H1 (cell line): ENCODE data around the gene CORO1C. TPM values are rescaled to one million over a fixed set of nuclear protein-coding genes. Genes with fewer than 3 reads are reported as not detected.

Experiments used
- CTCF ChIA-PET: fragments of 300-600 bp; sonication (Branson Sonifier 250); formaldehyde crosslinking; loops from one replicate; lab custom pipeline; 2021; ENCODE audit not compliant: partially characterized antibody; lab: Charles Lee
- POLR2A ChIA-PET: fragments of 300-600 bp; sonication (Branson Sonifier 250); formaldehyde crosslinking; loops from one replicate; lab custom pipeline; 2021; ENCODE audit warnings: inconsistent platforms; ENCODE audit not compliant: partially characterized antibody; lab: Charles Lee
- DNase-seq, 2 experiments: peaks; one replicate each; pipeline versions ENCODE4 v3.0.0 to v3.0.0-alpha.2; 2010 to 2022; ENCODE audit warnings: low spot score in 2 of 2, low read depth in 1 of 2, mixed read lengths in 1 of 2
- FAIRE-seq: peaks from 2 replicates; lab custom pipeline; 2011; peaks lifted over from hg19 to GRCh38; lab: Jason Lieb, UNC
- H2AFZ ChIP-seq: 2 replicates; pipeline ENCODE4 v1.8.1; 2012; ENCODE audit warnings: low read length, inconsistent platforms
- H2AK5ac ChIP-seq: 2 replicates; pipeline ENCODE4 v1.6.1; 2013; ENCODE audit warnings: low read depth, low read length
- H2BK120ac ChIP-seq: replicated peaks from 2 replicates; pipeline ENCODE3; 2013; ENCODE audit warnings: low read depth, low read length, inconsistent platforms
- H2BK12ac ChIP-seq: 2 replicates; pipeline ENCODE4 v1.6.1; 2013; ENCODE audit warnings: low read depth, low read length
- H2BK15ac ChIP-seq: 2 replicates; pipeline ENCODE4 v1.6.1; 2013; ENCODE audit warnings: low read length
- H2BK20ac ChIP-seq: 2 replicates; pipeline ENCODE4 v1.6.1; 2013; ENCODE audit warnings: low read length
- H2BK5ac ChIP-seq: 2 replicates; pipeline ENCODE4 v1.6.1; 2013; ENCODE audit warnings: low read depth, low read length
- H3K14ac ChIP-seq: 2 replicates; pipeline ENCODE4 v1.6.1; 2013; ENCODE audit warnings: inconsistent platforms; ENCODE audit not compliant: insufficient read length
- H3K18ac ChIP-seq: 2 replicates; pipeline ENCODE4 v1.6.1; 2013; ENCODE audit warnings: low read length; ENCODE audit errors: extremely low read depth
- H3K23ac ChIP-seq: 2 replicates; pipeline ENCODE4 v1.6.1; 2013; ENCODE audit warnings: inconsistent platforms; ENCODE audit not compliant: insufficient read length
- H3K23me2 ChIP-seq: 2 replicates; pipeline ENCODE4 v1.6.1; 2013; ENCODE audit warnings: low read depth, low read length
- H3K27ac ChIP-seq: 2 replicates; pipeline ENCODE4 v1.6.1; 2011; ENCODE audit warnings: low read depth, low read length, inconsistent platforms
- H3K27me3 ChIP-seq, 4 experiments: replicated peaks in 1 of 4; 1 replicate in 1 of 4; 2 replicates in 3 of 4; pipeline versions ENCODE4 v1.6.1 to v1.8.1; 2011 to 2013; ENCODE audit warnings: low read length in 3 of 4, mild to moderate bottlenecking in 3 of 4, inconsistent platforms in 2 of 4, mixed read lengths in 2 of 4, moderate library complexity in 1 of 4; ENCODE audit not compliant: control insufficient read depth in 3 of 4, insufficient read depth in 3 of 4; ENCODE audit errors: extremely low read depth in 1 of 4
- H3K36me3 ChIP-seq, 4 experiments: 2 replicates each; pipeline versions ENCODE4 v1.6.1 to v1.8.1; 2011 to 2013; ENCODE audit warnings: mild to moderate bottlenecking in 4 of 4, low read length in 3 of 4, moderate library complexity in 2 of 4, control low read depth in 1 of 4, inconsistent platforms in 1 of 4; ENCODE audit not compliant: insufficient read depth in 4 of 4, control insufficient read depth in 2 of 4
- H3K4ac ChIP-seq: replicated peaks from 2 replicates; pipeline ENCODE3; 2013; ENCODE audit warnings: low read length, low read depth, mixed read lengths, inconsistent platforms; ENCODE audit not compliant: insufficient read length
- H3K4me1 ChIP-seq, 4 experiments: replicated peaks in 1 of 4; 1 replicate in 1 of 4; 2 replicates in 3 of 4; pipeline versions ENCODE4 v1.6.1 to v1.8.1; 2011 to 2013; ENCODE audit warnings: low read length in 3 of 4, inconsistent platforms in 2 of 4, mixed read lengths in 1 of 4; ENCODE audit not compliant: insufficient read depth in 4 of 4, control insufficient read depth in 3 of 4
- H3K4me2 ChIP-seq, 2 experiments: 2 replicates each; pipeline versions ENCODE4 v1.6.1 to v1.8.1; 2011 to 2013; ENCODE audit warnings: low read depth in 2 of 2, low read length in 2 of 2, control low read depth in 1 of 2, inconsistent platforms in 1 of 2, mild to moderate bottlenecking in 1 of 2; ENCODE audit not compliant: insufficient read depth in 1 of 2
- H3K4me3 ChIP-seq, 4 experiments: fragments of 200-600, 300-600 bp in 1 of 4; sonication (generic), shearing (Covaris generic), sonication (Bioruptor Twin) in 1 of 4; 2 replicates each; pipeline versions ENCODE4 v1.5.1 to v1.8.1; 2011 to 2016; ENCODE audit warnings: low read length in 4 of 4, low read depth in 3 of 4, control low read depth in 2 of 4, inconsistent platforms in 2 of 4, mild to moderate bottlenecking in 2 of 4, mixed read lengths in 1 of 4, moderate library complexity in 1 of 4; ENCODE audit not compliant: insufficient read depth in 2 of 4; ENCODE audit errors: extremely low read depth in 1 of 4
- H3K56ac ChIP-seq: replicated peaks from 2 replicates; pipeline ENCODE3; 2013; ENCODE audit warnings: low read depth, mild to moderate bottlenecking, mixed read lengths, low read length, inconsistent platforms; ENCODE audit not compliant: insufficient read length
- H3K79me1 ChIP-seq: 2 replicates; pipeline ENCODE4 v1.6.1; 2013; ENCODE audit warnings: low read depth, low read length, control low read depth
- H3K79me2 ChIP-seq, 2 experiments: 2 replicates each; pipeline versions ENCODE4 v1.6.1 to v1.8.1; 2012 to 2013; ENCODE audit warnings: low read length in 2 of 2, mild to moderate bottlenecking in 2 of 2, inconsistent platforms in 1 of 2; ENCODE audit not compliant: insufficient read depth in 2 of 2, control insufficient read depth in 1 of 2
- H3K9ac ChIP-seq, 4 experiments: replicated peaks in 1 of 4; 1 replicate in 1 of 4; 2 replicates in 3 of 4; pipeline versions ENCODE4 v1.6.1 to v1.8.1; 2011 to 2013; ENCODE audit warnings: low read depth in 3 of 4, low read length in 3 of 4, control low read depth in 2 of 4, mild to moderate bottlenecking in 2 of 4, moderate library complexity in 2 of 4, inconsistent platforms in 1 of 4; ENCODE audit errors: extremely low read depth in 1 of 4
- H3K9me3 ChIP-seq, 2 experiments: 2 replicates each; pipeline versions ENCODE4 v1.6.1 to v1.8.1; 2012 to 2013; ENCODE audit warnings: mild to moderate bottlenecking in 2 of 2, moderate library complexity in 2 of 2, control low read depth in 1 of 2, inconsistent platforms in 1 of 2, low read depth in 1 of 2, low read length in 1 of 2, mixed read lengths in 1 of 2; ENCODE audit not compliant: insufficient read depth in 2 of 2
- H4K20me1 ChIP-seq, 2 experiments: replicated peaks in 1 of 2; 2 replicates each; pipeline versions ENCODE3 to v1.8.1; 2011 to 2013; ENCODE audit warnings: inconsistent platforms in 2 of 2, low read length in 2 of 2, mild to moderate bottlenecking in 1 of 2; ENCODE audit not compliant: insufficient read depth in 2 of 2, control insufficient read depth in 1 of 2
- H4K5ac ChIP-seq: 2 replicates; pipeline ENCODE4 v1.6.1; 2013; ENCODE audit warnings: low read length, low read depth, mixed read lengths, inconsistent platforms; ENCODE audit not compliant: insufficient read length
- H4K8ac ChIP-seq: 2 replicates; pipeline ENCODE4 v1.8.0; 2013; ENCODE audit warnings: mild to moderate bottlenecking, moderate library complexity, low read length, inconsistent platforms; ENCODE audit not compliant: insufficient read depth; ENCODE audit errors: extremely low read depth
- H4K91ac ChIP-seq: replicated peaks from 2 replicates; pipeline ENCODE3; 2013; ENCODE audit warnings: low read length, mixed read lengths, inconsistent platforms; ENCODE audit not compliant: insufficient read length
- CHD2 ChIP-seq: IDR thresholded peaks from 2 replicates; pipeline ENCODE4 v1.6.1; 2012; ENCODE audit warnings: low read length, improper control_type of control experiment
- RAD21 ChIP-seq, 2 experiments: IDR thresholded peaks in 1 of 2; conservative IDR thresholded peaks in 1 of 2; 2 replicates each; pipeline ENCODE4 v1.6.1; 2011; ENCODE audit warnings: low read depth in 2 of 2, low read length in 2 of 2, improper control_type of control experiment in 1 of 2, inconsistent platforms in 1 of 2, mild to moderate bottlenecking in 1 of 2, moderate library complexity in 1 of 2
- TAF1 ChIP-seq: IDR thresholded peaks from 2 replicates; pipeline ENCODE4 v1.6.1; 2011; ENCODE audit warnings: mild to moderate bottlenecking, low read depth, low read length
- WGBS, 2 experiments: shearing (Covaris generic) in 1 of 2; methylation state at CpG; one replicate each; pipeline versions ENCODE4 v1.1.6 to v1.1.7; 2013 to 2015; ENCODE audit warnings: low lambda C conversion rate in 2 of 2, mixed read lengths in 2 of 2, inconsistent platforms in 1 of 2, low coverage in 1 of 2, missing lambda C conversion rate in 1 of 2; ENCODE audit not compliant: insufficient replicate concordance in 2 of 2, insufficient coverage in 1 of 2, insufficient read length in 1 of 2; ENCODE audit errors: extremely low coverage in 1 of 2, missing lambda C conversion rate in 1 of 2; 5-methylcytosine and 5-hydroxymethylcytosine counted together
- polyA plus RNA-seq, 7 experiments: library from polyadenylated mRNA; depleted of rRNA in 3 of 7; stranded (reverse) in 5 of 7; unstranded in 2 of 7; fragments of >200 nt in 5 of 7; fragments of 200-250 nt in 2 of 7; gene quantifications; 1 replicate in 5 of 7; 2 replicates in 1 of 7; 4 replicates in 1 of 7; pipeline versions ENCODE4 v1.2.1 to v1.2.3, GENCODE V29; 2011 to 2013; ENCODE audit warnings: missing spikeins in 2 of 7, mixed read lengths in 2 of 7
- total RNA-seq: library from RNA; stranded (reverse); fragmentation: NEBNext Ultra II Directional; extraction: Animal tissue kit (Norgen Biotek cat#: 25700); gene quantifications from 2 replicates; pipeline ENCODE4 v1.2.1, GENCODE V29; 2021

The CORO1C gene
- total and polyA plus RNA-seq, 2 of the 8 experiments (the other 6 are each of a cell fraction or from before 2014, with no cell fraction given) = 72.7 to 120 TPM

- Histone ChIP-seq H3K9ac (no peak overlapping the region), H3K79me2 (peaks cover 8 to 88% of the 10 kb centered on the region in 2 experiments), H3K27me3 (no peaks in the 10 kb centered on the region), H3K4me2 (no peak overlapping the region), H2BK15ac (no peak overlapping the region), H2BK120ac (no peak overlapping the region)
- POLR2A ChIA-PET = no interaction called here
- no peak for TF ChIP-seq TAF1
- TF ChIP-seq RAD21 (IDR thresholded peaks at IDR 0.05 in 1 of 2, conservative IDR thresholded peaks at IDR 0.05 in 1 of 2; ENCODE audit: low read depth in 2 of 2, low read length in 2 of 2) = no peak
- TF ChIP-seq CHD2 = no peak
- TF ChIP-seq, all 59 proteins: peak for 0
- H2BK12ac ChIP-seq = no peak overlapping the region
- H2BK5ac ChIP-seq = no peak overlapping the region
- no peaks in the 10 kb centered on the region; a peak in 1 of 8 replicates for H3K36me3 ChIP-seq
- no peaks in the 10 kb centered on the region for H3K23me2 ChIP-seq
- no peak overlapping the region for H4K91ac ChIP-seq
- 92% methylated on average over 9 of the region's 9 CpGs; no CpG with 5 or more reads in 1 of the 2 experiments for WGBS, 2 experiments
- H2BK20ac ChIP-seq = no peak overlapping the region
- no peak overlapping the region for H3K4me3 ChIP-seq
- peak in 1 of 2 experiments; percentile 31 for DNase-seq
- no peak overlapping the region for H4K5ac ChIP-seq
- H3K9me3 ChIP-seq = no peaks in the 10 kb centered on the region
- CTCF ChIA-PET = interaction anchor here (0.6 to 1.6 kb wide), 2 partner anchors 9 to 127 kb away, joined by 3 to 6 read pairs; no protein-coding TSS in a partner anchor
- no peaks in the 10 kb centered on the region; the same call in 1 of the 2 replicates for H3K79me1 ChIP-seq
- no peak overlapping the region for H3K4ac ChIP-seq
- no peak overlapping the region for H3K23ac ChIP-seq
- FAIRE-seq = no peak
- H3K56ac ChIP-seq = no peak overlapping the region
- peaks cover under 1 to 5% of the 10 kb centered on the region in 2 experiments for H4K20me1 ChIP-seq
- H4K8ac ChIP-seq = no peak overlapping the region
- no peak overlapping the region for H3K18ac ChIP-seq
- peaks cover 0 to 14% (median 4%) of the 10 kb centered on the region in 4 experiments; a peak in 3 of 7 replicates for H3K4me1 ChIP-seq
- no peak overlapping the region for H2AFZ ChIP-seq
- H2AK5ac ChIP-seq = no peak overlapping the region
- no peak overlapping the region for H3K27ac ChIP-seq
- H3K14ac ChIP-seq = no peak overlapping the region
These were observed 19.7 kb downstream of the CORO1C start for GRCh38 chr12:108711489-108712164.
